GM12892 (cell line): Measurements from ENCODE around the gene PHLDA2.

Experiments
- POLR2AphosphoS5 ChIP-seq: IDR thresholded peaks from 2 replicates; pipeline ENCODE4 v1.6.1; 2011; ENCODE audit warnings: low read depth, low read length, control low read depth
- TAF1 ChIP-seq: IDR thresholded peaks from 2 replicates; pipeline ENCODE4 v1.6.1; 2011; ENCODE audit warnings: low read depth, mild to moderate bottlenecking, control low read depth, low read length, borderline replicate concordance

DNA sequence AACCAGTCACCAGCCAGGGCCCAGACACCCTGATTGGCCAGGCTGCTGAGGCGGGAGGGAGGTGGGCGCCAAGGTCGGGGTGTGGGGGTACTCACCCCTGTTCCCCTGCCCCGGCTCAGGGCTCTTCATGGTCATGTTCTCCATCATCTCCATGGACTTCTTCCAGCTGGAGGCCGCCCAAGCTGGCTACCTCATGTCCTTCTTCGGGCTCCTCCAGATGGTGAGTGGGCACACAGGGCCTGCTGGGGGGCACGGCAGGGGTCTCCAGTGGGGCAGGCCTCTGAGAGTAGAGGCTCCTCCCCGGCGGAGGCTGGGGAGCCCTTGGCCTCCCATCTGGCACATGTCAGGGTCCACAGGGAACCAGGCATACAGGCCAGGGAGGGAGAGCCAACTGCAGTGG is 10.0 kb downstream of the PHLDA2 start:
- TF ChIP-seq POLR2AphosphoS5 = no peak
- no peak for TF ChIP-seq TAF1
